ENCODE measurements around the gene CLMN.

The CLMN gene

DNA sequence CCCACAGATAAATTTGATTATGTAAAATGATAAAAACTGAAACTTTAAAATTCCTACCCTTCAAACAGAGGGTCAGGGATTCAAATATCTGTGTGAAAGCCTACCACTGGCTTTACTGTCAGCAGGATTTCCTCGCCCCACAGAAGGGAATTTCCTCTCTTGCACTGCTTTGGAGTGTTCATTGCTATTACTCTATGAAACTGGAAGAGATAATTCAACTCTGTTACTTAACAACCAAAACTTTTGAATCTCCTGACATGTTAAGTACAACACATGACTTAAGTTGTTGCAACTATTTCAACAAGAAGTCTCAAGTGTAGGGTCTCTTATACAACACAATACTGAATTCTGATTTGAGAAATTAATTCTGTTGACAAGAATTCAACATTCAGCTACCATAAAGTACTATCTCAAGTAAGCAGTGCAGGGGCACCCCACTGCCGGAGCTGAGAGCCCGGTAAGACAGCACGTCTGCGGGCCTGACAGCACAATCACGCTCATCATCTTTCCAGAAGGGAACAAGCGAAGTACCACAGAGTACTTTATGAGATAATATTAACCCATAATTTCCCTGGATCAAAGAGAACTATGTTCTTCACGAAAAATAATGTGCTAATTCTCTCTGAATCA is 185.3 kb downstream of the CLMN start:
- no peak for DNase-seq (ENCODE audit: low read depth)

DNA sequence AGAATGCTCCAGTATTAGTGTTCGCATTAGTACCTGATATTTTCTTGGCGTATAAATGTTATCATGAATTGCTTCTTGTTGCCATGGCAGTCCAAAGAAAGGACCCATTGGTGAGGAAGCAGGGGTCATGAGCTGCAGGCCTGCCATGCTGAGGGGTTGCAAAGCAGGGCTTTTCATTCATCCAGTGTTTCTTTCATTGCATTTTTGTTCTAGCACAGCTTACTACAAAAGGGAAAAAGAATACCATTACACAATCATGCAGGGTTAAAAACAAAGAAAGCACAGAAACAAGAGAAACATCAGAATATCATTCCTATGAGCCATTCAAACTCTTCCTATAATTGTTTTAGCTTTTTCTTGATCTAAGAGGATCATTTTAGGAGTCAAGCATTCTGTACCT is 186.4 kb downstream of the CLMN start:
- no peak for DNase-seq (ENCODE audit: low read depth)

DNA sequence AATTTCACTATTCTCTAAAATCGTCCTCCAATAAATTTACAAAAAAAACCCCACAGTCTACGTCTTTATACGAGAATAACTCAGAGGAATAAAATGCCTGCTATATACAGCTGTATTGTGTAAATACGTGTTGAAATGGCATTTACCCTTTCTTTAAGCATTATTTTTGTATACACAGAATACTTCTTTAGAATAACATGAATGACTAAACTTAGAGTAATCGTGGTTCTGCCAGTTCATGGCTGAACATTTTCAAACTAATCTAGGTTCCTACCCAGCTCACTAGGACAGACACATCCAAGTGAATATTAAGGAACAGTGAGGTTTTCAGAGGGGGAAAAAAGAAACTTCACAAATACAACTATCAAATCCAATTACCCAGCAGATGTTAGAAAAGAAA is 186.9 kb downstream of the CLMN start:
- no peak for DNase-seq (ENCODE audit: low read depth)
